Mucosa of descending colon (tissue), 3 donors: ENCODE data around the gene ICOSLG. TPM values are rescaled to one million over a fixed set of nuclear protein-coding genes. Genes with fewer than 3 reads are reported as not detected.

Source experiments
- total RNA-seq, 3 donors: library from RNA; stranded (reverse); fragmentation: NEBNext Ultra II Directional in 2 of 3; extraction: Animal tissue kit (Norgen Biotek cat#: 25700) in 2 of 3; gene quantifications; one replicate each; pipeline versions ENCODE4 v1.2.1 to v1.2.4, GENCODE V29; 2021 to 2023
- donor health status: DM: no; HTN: no; CAD: no; lungs with moderate emphysema.
- donor health status: DM: no; HTN: no; CAD: no.
- donor health status: DM: no; HTN: yes; CAD: no.

Gene ICOSLG
- total RNA-seq, 3 donors from 2014 or later, result 3.0 to 8.5 (median 6.0) TPM

Other genes with a start within 250 kb of the ICOSLG start
- 10 to 100 TPM; 57.7 to 86.8 (median 61.9) TPM for gene TRAPPC10, start 228.6 kb downstream of the ICOSLG start, total RNA-seq
- 10 to 100 TPM in 1 of 3 donors, 1 to 10 TPM in 2; 3.0 to 10.4 (median 4.5) TPM for gene PWP2, start 133.5 kb downstream of the ICOSLG start, total RNA-seq
- gene GATD3, start 107.3 kb downstream of the ICOSLG start, total RNA-seq, result 10 to 100 TPM in 2 of 3 donors, 1 to 10 TPM in 1; 7.1 to 12.2 (median 10.3) TPM
- not detected for gene DNMT3L, start 21.0 kb upstream of the ICOSLG start, total RNA-seq
- gene AIRE, start 44.9 kb upstream of the ICOSLG start, total RNA-seq, result under 1 TPM in 2 of 3 donors, not detected in 1; 0.12 to 0.16 TPM
- gene PFKL, start 59.1 kb upstream of the ICOSLG start, total RNA-seq, result 100 to 1,000 TPM; 150 to 299 (median 237) TPM
- gene CFAP410, start 98.4 kb upstream of the ICOSLG start, total RNA-seq, result 10 to 100 TPM; 22.0 to 33.0 (median 26.6) TPM
- 10 to 100 TPM in 1 of 3 donors, 1 to 10 TPM in 2; 1.5 to 10.3 (median 7.2) TPM for gene TRPM2, start 112.7 kb upstream of the ICOSLG start, total RNA-seq
- gene LRRC3, start 214.6 kb upstream of the ICOSLG start, total RNA-seq, result 10 to 100 TPM in 1 of 3 donors, 1 to 10 TPM in 2; 2.1 to 17.9 (median 2.7) TPM